WI38 (cell line): ENCODE measurements around the gene CCDC142.
A peak's percentile ranks its signal among the peaks of the same experiment; 100 is the strongest.

Experiments used
- H3K4me3 ChIP-seq: 2 replicates; pipeline ENCODE4 v1.5.1; 2011; ENCODE audit warnings: low read depth, mild to moderate bottlenecking, control low read depth, low read length
- CTCF ChIP-seq: IDR thresholded peaks from 2 replicates; pipeline ENCODE4 v1.5.1; 2012; ENCODE audit warnings: low read depth, mild to moderate bottlenecking, control low read depth, low read length

The CCDC142 gene

GRCh38 chr2:74458132-74458937, 24.5 kb downstream of the CCDC142 start, which contains the start of gene WBP1:
Gene WBP1 (plus strand): TSS chr2:74458438. CDS start chr2:74458603, 165 bp downstream.
- TF ChIP-seq CTCF: no peak
- peak within 1 kb of the TSS; percentile 79 for H3K4me3 ChIP-seq

- TF ChIP-seq CTCF: no peak
- peak overlapping the region; percentile 70 for H3K4me3 ChIP-seq
Observed at GRCh38 chr2:74457549-74458131, 25.2 kb downstream of the CCDC142 start.

GRCh38 chr2:74457129-74457548, 25.7 kb downstream of the CCDC142 start:
- TF ChIP-seq CTCF: no peak

GRCh38 chr2:74454654-74455511, 27.9 kb downstream of the CCDC142 start, which contains the start of gene INO80B:
Gene INO80B (plus strand): TSS chr2:74455087. CDS start chr2:74455117, 30 bp downstream.
- TF ChIP-seq CTCF: no peak
- H3K4me3 ChIP-seq: peak within 1 kb of the TSS; percentile 72

More at GRCh38 chr2:74457129-74457548, 25.7 kb downstream of the CCDC142 start:
- H3K4me3 ChIP-seq: peak overlapping the region; percentile 70

- H3K4me3 ChIP-seq: no peak overlapping the region
- TF ChIP-seq CTCF: no peak
Observed at GRCh38 chr2:74450570-74451190, 32.1 kb downstream of the CCDC142 start.

- no peak overlapping the region for H3K4me3 ChIP-seq
Observed at GRCh38 chr2:74448771-74449170, 34.0 kb downstream of the CCDC142 start.

More at GRCh38 chr2:74448771-74449170, 34.0 kb downstream of the CCDC142 start:
- TF ChIP-seq CTCF: no peak
